ENCODE data around the gene RAB11FIP2.

DNA sequence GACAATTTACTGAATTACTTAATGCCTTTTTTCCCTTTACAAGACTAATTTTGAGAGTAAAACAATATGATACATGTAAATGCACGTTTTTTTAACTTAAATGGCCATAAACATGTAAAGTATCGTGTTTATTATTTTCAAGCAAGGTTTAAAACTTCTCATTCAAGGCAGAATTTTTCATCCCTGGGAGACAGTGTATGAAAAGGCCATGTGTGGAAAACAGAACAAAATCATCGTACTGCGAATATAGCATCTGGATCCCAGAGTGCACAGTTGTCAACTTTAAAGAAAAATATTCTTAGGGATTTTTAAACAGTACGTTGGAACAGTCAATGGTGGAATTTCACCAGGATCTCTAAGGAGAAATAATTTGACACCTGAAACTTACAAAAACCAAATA is 1.1 kb upstream of the RAB11FIP2 start:
- TF ChIP-seq, protein P1, sequence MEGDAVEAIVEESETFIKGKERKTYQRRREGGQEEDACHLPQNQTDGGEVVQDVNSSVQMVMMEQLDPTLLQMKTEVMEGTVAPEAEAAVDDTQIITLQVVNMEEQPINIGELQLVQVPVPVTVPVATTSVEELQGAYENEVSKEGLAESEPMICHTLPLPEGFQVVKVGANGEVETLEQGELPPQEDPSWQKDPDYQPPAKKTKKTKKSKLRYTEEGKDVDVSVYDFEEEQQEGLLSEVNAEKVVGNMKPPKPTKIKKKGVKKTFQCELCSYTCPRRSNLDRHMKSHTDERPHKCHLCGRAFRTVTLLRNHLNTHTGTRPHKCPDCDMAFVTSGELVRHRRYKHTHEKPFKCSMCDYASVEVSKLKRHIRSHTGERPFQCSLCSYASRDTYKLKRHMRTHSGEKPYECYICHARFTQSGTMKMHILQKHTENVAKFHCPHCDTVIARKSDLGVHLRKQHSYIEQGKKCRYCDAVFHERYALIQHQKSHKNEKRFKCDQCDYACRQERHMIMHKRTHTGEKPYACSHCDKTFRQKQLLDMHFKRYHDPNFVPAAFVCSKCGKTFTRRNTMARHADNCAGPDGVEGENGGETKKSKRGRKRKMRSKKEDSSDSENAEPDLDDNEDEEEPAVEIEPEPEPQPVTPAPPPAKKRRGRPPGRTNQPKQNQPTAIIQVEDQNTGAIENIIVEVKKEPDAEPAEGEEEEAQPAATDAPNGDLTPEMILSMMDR (IDR thresholded peaks at IDR 0.05): no peak
- no peak for TF ChIP-seq POLR2A (IDR thresholded peaks at IDR 0.05)

Measured in body of pancreas (tissue), 4 donors.